SKM-1 (cell line): Measurements from ENCODE around the gene RAPGEF4.

ENCODE experiments used
- DNase-seq: peaks from one replicate; lab custom pipeline; 2025; ENCODE audit not compliant: unreplicated experiment; lab: John Stamatoyannopoulos, UW

The RAPGEF4 gene

GRCh38 chr2:172962082-172962481 lies 226.4 kb downstream of the RAPGEF4 start:
- no peak for DNase-seq

- peak; percentile 43 for DNase-seq
Observed at GRCh38 chr2:172962824-172963223, 227.2 kb downstream of the RAPGEF4 start.

GRCh38 chr2:172964511-172965139 lies 229.0 kb downstream of the RAPGEF4 start:
- no peak for DNase-seq

- DNase-seq = no peak
Observed at GRCh38 chr2:172965433-172966212, 230.0 kb downstream of the RAPGEF4 start.

GRCh38 chr2:172967036-172967982 lies 231.7 kb downstream of the RAPGEF4 start:
- DNase-seq = no peak

- DNase-seq = no peak
Observed at GRCh38 chr2:172968061-172968469, 232.4 kb downstream of the RAPGEF4 start.

GRCh38 chr2:172969166-172969565 lies 233.5 kb downstream of the RAPGEF4 start:
- DNase-seq = no peak

GRCh38 chr2:172969609-172970008 lies 234.0 kb downstream of the RAPGEF4 start:
- DNase-seq = no peak

- DNase-seq = no peak
Observed at GRCh38 chr2:172970660-172971059, 235.0 kb downstream of the RAPGEF4 start.

GRCh38 chr2:172972005-172972619 lies 236.5 kb downstream of the RAPGEF4 start:
- DNase-seq = peak; percentile 4

GRCh38 chr2:172974762-172975161 lies 239.1 kb downstream of the RAPGEF4 start:
- DNase-seq = no peak

- DNase-seq = peak; percentile 3
Observed at GRCh38 chr2:172976116-172976515, 240.5 kb downstream of the RAPGEF4 start.

- no peak for DNase-seq
Observed at GRCh38 chr2:172976816-172977215, 241.2 kb downstream of the RAPGEF4 start.

- DNase-seq = no peak
Observed at GRCh38 chr2:172977270-172978062, 241.8 kb downstream of the RAPGEF4 start.

- DNase-seq = no peak
Observed at GRCh38 chr2:172978063-172978383, 242.4 kb downstream of the RAPGEF4 start.

- no peak for DNase-seq
Observed at GRCh38 chr2:172985139-172985892, 249.7 kb downstream of the RAPGEF4 start.

GRCh38 chr2:172986040-172986439 lies 250.4 kb downstream of the RAPGEF4 start:
- no peak for DNase-seq

GRCh38 chr2:172988728-172989127 lies 253.1 kb downstream of the RAPGEF4 start:
- DNase-seq = no peak

GRCh38 chr2:172991031-172991430 lies 255.4 kb downstream of the RAPGEF4 start:
- DNase-seq = no peak

GRCh38 chr2:172993139-172993538 lies 257.5 kb downstream of the RAPGEF4 start:
- DNase-seq = no peak
